ENCODE results near the gene BMP7. TPM values are rescaled to one million over a fixed set of nuclear protein-coding genes. Genes with fewer than 3 reads are reported as not detected.

Gene BMP7
- total and polyA plus RNA-seq, 7 donors = under 0.01 to 5.4 (median 2.5) TPM

DNA sequence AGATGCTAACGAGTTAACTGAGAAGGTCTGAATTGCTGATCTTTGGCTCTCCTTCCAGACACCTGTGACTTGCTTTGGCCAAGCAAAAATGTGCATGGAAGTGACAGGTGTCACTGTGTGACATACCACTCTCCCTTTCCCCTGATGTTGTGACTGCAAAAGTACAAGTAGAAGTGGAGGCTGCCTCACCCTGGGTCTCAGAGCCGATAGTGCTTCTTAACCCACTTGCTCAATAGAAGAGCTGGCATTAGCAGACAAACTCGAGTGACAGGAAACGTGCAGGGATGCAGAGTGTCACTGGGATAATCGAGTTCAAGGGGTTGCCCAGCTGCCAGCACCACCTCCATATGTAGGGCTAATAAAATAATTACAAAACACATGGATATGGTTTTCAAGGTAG is 46.8 kb upstream of the BMP7 start:
- Histone ChIP-seq H3K9me3 (no peaks in the 10 kb centered on the region), H3K36me3 (no peaks in the 10 kb centered on the region), H3K27me3 (peaks cover 0 to 10% (median 0%) of the 10 kb centered on the region in 3 donors), H3K27ac (no peak overlapping the region), H3K4me3 (no peak overlapping the region), H3K4me1 (no peaks in the 10 kb centered on the region)
- WGBS, 2 donors = 40 to 62% methylated on average over 5 of the region's 5 CpGs
- intact Hi-C loops (cut with DNase I) = no loop called here
- DNase-seq = no peak
- TF ChIP-seq EP300 (IDR thresholded peaks at IDR 0.05) = no peak
- TF ChIP-seq POLR2A (IDR thresholded peaks at IDR 0.05) = no peak
- TF ChIP-seq, protein P1, sequence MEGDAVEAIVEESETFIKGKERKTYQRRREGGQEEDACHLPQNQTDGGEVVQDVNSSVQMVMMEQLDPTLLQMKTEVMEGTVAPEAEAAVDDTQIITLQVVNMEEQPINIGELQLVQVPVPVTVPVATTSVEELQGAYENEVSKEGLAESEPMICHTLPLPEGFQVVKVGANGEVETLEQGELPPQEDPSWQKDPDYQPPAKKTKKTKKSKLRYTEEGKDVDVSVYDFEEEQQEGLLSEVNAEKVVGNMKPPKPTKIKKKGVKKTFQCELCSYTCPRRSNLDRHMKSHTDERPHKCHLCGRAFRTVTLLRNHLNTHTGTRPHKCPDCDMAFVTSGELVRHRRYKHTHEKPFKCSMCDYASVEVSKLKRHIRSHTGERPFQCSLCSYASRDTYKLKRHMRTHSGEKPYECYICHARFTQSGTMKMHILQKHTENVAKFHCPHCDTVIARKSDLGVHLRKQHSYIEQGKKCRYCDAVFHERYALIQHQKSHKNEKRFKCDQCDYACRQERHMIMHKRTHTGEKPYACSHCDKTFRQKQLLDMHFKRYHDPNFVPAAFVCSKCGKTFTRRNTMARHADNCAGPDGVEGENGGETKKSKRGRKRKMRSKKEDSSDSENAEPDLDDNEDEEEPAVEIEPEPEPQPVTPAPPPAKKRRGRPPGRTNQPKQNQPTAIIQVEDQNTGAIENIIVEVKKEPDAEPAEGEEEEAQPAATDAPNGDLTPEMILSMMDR (IDR thresholded peaks at IDR 0.05) = no peak
- TF ChIP-seq POLR2AphosphoS5 (IDR thresholded peaks at IDR 0.05) = no peak

GRCh38 chr20:57312138-57312537 is 45.7 kb upstream of the BMP7 start:
- intact Hi-C loops (cut with DNase I) = no loop called here
- TF ChIP-seq POLR2A (IDR thresholded peaks at IDR 0.05) (no peak), POLR2AphosphoS5 (IDR thresholded peaks at IDR 0.05) (no peak), EP300 (IDR thresholded peaks at IDR 0.05) (no peak)
- TF ChIP-seq, protein P1 (IDR thresholded peaks at IDR 0.05) = no peak
- no peak for DNase-seq

DNA sequence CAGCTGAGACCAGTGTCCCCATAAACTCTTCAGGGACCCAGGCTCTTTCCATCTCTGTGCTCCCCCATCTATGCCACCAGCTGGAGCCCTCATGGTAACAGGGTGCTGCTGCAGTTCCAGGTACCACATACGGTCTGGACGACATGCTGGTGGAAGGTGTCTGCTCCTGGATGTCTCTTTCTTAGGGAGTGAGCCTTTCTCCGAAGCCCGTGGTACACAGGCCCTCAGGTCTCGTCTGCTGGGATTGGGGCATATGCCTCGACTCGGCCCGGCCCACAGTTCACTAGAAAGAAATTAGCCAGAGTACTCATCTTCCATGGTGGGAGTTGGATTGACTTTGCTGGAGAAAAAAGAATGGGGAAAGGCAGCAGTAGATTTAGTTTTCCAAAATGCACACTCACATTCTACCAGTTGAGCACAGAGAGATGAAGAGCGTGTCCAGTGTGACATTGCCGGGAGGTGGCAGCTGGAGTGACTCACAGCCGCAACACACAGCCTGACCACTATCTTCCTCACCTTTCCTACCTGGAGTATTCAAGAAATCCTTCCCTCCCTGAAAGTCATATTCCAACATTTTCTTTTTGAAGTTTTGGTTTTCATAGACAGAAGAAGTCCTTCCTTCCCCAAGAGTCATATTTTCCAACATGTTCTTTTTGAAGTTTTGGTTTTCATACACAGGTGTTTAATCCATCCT is 44.5 kb upstream of the BMP7 start:
- intact Hi-C loops (cut with DNase I) = no loop called here
- H3K4me3 ChIP-seq = no peak overlapping the region
- H3K27ac ChIP-seq = no peak overlapping the region
- no peak for TF ChIP-seq POLR2A (IDR thresholded peaks at IDR 0.05)
- TF ChIP-seq EP300 (IDR thresholded peaks at IDR 0.05) = no peak
- H3K36me3 ChIP-seq = no peaks in the 10 kb centered on the region
- H3K4me1 ChIP-seq = no peaks in the 10 kb centered on the region
- WGBS, 2 donors = 94 to 95% methylated on average over 11 of the region's 11 CpGs
- DNase-seq = no peak
- H3K9me3 ChIP-seq = no peaks in the 10 kb centered on the region
- H3K27me3 ChIP-seq = peaks cover 0 to 11% (median 0%) of the 10 kb centered on the region in 3 donors

More at GRCh38 chr20:57312138-57312537, 45.7 kb upstream of the BMP7 start:
- no peaks in the 10 kb centered on the region for H3K36me3 ChIP-seq
- peaks cover 0 to 11% (median 0%) of the 10 kb centered on the region in 3 donors for H3K27me3 ChIP-seq
- H3K4me3 ChIP-seq = no peak overlapping the region
- no peaks in the 10 kb centered on the region for H3K4me1 ChIP-seq
- no peak overlapping the region for H3K27ac ChIP-seq
- H3K9me3 ChIP-seq = no peaks in the 10 kb centered on the region
- 90 to 93% methylated on average over 6 of the region's 6 CpGs for WGBS, 2 donors

DNA sequence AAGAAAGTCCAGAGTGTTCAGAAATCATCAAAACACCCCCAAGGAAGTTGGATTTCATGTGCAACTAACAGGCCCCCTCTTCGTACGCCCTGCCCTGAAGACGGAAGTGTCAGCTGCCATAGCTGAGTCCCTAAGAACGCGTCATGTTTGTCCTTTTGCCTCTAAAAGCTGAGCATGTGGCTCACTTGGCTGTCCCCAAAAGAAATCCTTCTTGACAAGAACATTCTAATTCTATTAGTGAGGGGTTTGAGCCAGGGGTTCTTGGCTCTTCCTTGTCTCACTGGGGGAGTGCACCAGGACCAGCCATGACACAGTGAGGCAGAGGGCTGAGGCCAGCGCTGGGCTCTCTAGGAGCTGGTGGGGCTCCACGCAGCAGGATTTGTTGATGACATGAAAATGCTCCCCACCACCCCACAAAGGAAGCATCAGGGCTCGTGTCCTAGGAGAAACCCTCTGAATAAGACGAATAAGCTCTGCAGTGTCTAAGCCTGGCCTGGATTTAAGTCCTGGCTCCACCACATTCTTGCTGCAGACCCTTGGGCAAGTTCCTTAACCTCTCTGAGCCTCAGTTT is 43.2 kb upstream of the BMP7 start:
- TF ChIP-seq POLR2AphosphoS5 (IDR thresholded peaks at IDR 0.05) (no peak), EP300 (IDR thresholded peaks at IDR 0.05) (no peak), POLR2A (IDR thresholded peaks at IDR 0.05) (no peak)
- TF ChIP-seq, protein P1 (IDR thresholded peaks at IDR 0.05) = no peak
- intact Hi-C loops (cut with DNase I) = no loop called here
- peaks cover 0 to 11% (median 0%) of the 10 kb centered on the region in 3 donors for H3K27me3 ChIP-seq
- no peaks in the 10 kb centered on the region for H3K4me1 ChIP-seq
- peak; percentile 36 for DNase-seq
- no peak overlapping the region for H3K27ac ChIP-seq
- WGBS, 2 donors = 84 to 90% methylated on average over 9 of the region's 9 CpGs
- H3K36me3 ChIP-seq = no peaks in the 10 kb centered on the region
- H3K4me3 ChIP-seq = no peak overlapping the region
- H3K9me3 ChIP-seq = no peaks in the 10 kb centered on the region

DNA sequence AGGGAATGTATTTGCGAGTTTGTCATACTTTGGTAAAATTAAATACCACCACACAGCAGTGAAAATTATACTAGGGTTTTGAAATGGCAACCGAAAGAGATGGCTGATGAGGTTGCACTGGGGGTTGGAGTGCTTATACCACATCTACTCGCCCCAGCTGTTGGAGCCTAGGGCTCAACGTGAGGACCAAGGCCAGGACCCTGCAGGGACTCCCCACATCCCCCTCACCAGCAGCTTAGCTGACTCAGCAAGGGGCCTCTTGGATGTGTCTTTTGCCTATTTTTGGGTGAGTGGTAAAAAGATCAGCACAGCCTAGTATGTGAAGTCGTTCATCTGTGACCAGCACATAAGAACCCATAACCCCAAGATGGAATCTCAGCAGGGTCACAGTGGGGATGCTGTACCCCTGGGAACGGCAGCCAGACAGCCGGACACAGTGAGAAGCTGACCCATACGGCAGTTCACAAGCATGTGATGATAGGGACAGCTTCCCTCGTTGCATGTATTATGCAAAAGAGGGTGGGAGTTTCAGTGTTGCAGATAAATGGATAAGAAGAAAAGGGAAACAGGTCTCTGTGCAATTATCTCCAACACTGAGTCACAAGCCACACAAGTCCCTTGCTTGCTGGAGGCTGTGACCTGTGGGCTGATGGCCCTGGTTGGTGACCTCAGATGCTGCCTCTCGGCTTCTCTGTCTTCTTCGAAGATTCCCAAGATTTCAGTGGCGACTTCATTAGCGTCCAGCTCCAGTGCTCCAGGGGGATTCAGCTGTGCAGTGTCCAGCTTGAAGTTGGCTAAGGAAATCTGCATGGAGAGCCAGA is 42.2 kb upstream of the BMP7 start:
- no peak overlapping the region for H3K4me3 ChIP-seq
- H3K27ac ChIP-seq = no peak overlapping the region
- peak; percentile 19 for DNase-seq
- intact Hi-C loops (cut with DNase I) = no loop called here
- H3K9me3 ChIP-seq = no peaks in the 10 kb centered on the region
- peaks cover 0 to 11% (median 0%) of the 10 kb centered on the region in 3 donors for H3K27me3 ChIP-seq
- TF ChIP-seq POLR2A (IDR thresholded peaks at IDR 0.05) (no peak), EP300 (IDR thresholded peaks at IDR 0.05) (no peak), POLR2AphosphoS5 (IDR thresholded peaks at IDR 0.05) (no peak)
- TF ChIP-seq, protein P1 (IDR thresholded peaks at IDR 0.05) = no peak
- 70% methylated on average over 13 of the region's 13 CpGs for WGBS, 2 donors
- no peaks in the 10 kb centered on the region for H3K36me3 ChIP-seq
- no peaks in the 10 kb centered on the region for H3K4me1 ChIP-seq

Measured in sigmoid colon (tissue), 7 donors.